Epithelial cell of proximal tubule (primary cell): ENCODE results near the gene ZNF98. TPM values are rescaled to one million over a fixed set of nuclear protein-coding genes. Genes with fewer than 3 reads are reported as not detected.
A peak's percentile ranks its signal among the peaks of the same experiment; 100 is the strongest.

Experiments used
- DNase-seq: peaks from one replicate; pipeline ENCODE4 v3.0.0-alpha.2; 2011; ENCODE audit warnings: low read depth
- H3K4me3 ChIP-seq: 2 replicates; pipeline ENCODE4 v1.5.1; 2011; ENCODE audit warnings: low read depth, mild to moderate bottlenecking, low read length
- total RNA-seq: library from RNA; depleted of rRNA; stranded (reverse); fragments of >200 nt; gene quantifications from 2 replicates; pipeline ENCODE4 v1.2.3, GENCODE V29; 2015
- TF ChIP-seq, protein P1 (sequence below): conservative IDR thresholded peaks from 2 replicates; pipeline ENCODE4 v1.5.1; 2012; ENCODE audit warnings: low read depth, mild to moderate bottlenecking, low read length

ZNF98 gene
- total RNA-seq, 1 donor from 2014 or later, result 0.92 TPM

DNA sequence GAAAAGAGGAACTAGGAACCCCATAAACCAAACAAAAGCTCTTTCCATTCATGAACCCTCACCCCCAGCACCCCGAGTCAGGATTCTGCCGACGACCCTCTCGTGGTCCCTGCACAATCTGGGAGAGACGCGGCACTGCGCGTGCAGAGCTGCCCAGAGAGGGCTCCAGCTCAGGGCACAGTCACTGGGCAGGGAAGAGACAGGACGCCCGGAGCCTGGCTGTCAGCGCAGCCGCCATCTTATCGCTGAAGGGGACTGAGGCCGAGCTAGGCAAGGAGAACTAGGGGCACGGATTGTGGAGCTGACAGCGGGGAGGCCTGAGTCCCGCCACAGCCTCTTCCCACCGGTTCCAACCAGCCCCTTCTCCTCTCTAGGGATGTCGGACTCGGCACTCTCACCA is 349 bp downstream of the ZNF98 start:
- peak overlapping the region; percentile 11 for H3K4me3 ChIP-seq
- DNase-seq, result no peak
- TF ChIP-seq, protein P1, sequence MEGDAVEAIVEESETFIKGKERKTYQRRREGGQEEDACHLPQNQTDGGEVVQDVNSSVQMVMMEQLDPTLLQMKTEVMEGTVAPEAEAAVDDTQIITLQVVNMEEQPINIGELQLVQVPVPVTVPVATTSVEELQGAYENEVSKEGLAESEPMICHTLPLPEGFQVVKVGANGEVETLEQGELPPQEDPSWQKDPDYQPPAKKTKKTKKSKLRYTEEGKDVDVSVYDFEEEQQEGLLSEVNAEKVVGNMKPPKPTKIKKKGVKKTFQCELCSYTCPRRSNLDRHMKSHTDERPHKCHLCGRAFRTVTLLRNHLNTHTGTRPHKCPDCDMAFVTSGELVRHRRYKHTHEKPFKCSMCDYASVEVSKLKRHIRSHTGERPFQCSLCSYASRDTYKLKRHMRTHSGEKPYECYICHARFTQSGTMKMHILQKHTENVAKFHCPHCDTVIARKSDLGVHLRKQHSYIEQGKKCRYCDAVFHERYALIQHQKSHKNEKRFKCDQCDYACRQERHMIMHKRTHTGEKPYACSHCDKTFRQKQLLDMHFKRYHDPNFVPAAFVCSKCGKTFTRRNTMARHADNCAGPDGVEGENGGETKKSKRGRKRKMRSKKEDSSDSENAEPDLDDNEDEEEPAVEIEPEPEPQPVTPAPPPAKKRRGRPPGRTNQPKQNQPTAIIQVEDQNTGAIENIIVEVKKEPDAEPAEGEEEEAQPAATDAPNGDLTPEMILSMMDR, result no peak

DNA sequence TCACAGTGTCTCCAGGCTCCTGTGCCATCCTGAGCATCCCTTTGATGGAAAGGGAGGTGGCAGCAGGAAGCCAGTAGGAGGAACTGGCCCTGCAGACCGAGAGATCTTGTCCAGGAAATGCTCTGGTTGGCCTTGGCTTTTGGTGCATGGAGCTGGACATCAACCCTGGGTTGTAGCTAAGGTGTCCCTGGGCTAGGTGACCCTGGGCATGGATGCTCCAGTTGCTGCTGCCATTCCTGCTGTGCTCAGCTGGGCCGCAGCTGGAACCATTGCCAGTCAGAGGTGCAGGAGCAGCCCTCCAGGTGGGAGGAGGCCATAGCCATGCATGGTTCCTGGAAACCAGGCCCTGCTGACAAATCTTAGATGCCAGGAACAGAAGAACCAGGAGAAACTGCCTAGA is 67.5 kb downstream of the ZNF98 start:
- TF ChIP-seq, protein P1, result no peak
- DNase-seq, result no peak
- H3K4me3 ChIP-seq, result no peak overlapping the region

Other genes with a start within 250 kb of the ZNF98 start
- 0.14 and 0.17 TPM in 2 replicates for gene ZNF676, start 225.4 kb downstream of the ZNF98 start, total RNA-seq
- 0.14 TPM in 1 of 2 replicates, not detected in the other for gene ZNF729, start 135.9 kb downstream of the ZNF98 start, total RNA-seq
- gene ZNF492, start 212.0 kb upstream of the ZNF98 start, total RNA-seq, result 2.3 and 3.1 TPM in 2 replicates